Fibroblast of mammary gland (primary cell): ENCODE results near the gene LACTB.
A peak's percentile ranks its signal among the peaks of the same experiment; 100 is the strongest.

Experiments used
- DNase-seq: peaks from one replicate; pipeline ENCODE4 v3.0.0-alpha.2; 2010; ENCODE audit warnings: low read depth
- H3K4me3 ChIP-seq: 2 replicates; pipeline ENCODE4 v1.5.1; 2011; ENCODE audit warnings: low read depth, mild to moderate bottlenecking, low read length, moderate library complexity; ENCODE audit not compliant: control insufficient read depth
- CTCF ChIP-seq: conservative IDR thresholded peaks from 2 replicates; pipeline ENCODE4 v1.5.1; 2011; ENCODE audit warnings: low read depth, low read length, inconsistent platforms; ENCODE audit not compliant: control insufficient read depth, insufficient read depth

The LACTB gene

GRCh38 chr15:63121382-63122001 is at the start of gene LACTB:
Gene LACTB (plus strand): TSS chr15:63121861. CDS start chr15:63121872, 11 bp downstream.
- no peak for TF ChIP-seq CTCF
- peak; percentile 86 for DNase-seq
- peak within 1 kb of the TSS; percentile 72 for H3K4me3 ChIP-seq

GRCh38 chr15:63072023-63072650 is 49.5 kb upstream of the LACTB start:
- no peak for DNase-seq
- H3K4me3 ChIP-seq, result no peak overlapping the region
- no peak for TF ChIP-seq CTCF

GRCh38 chr15:63072809-63073277 is 48.8 kb upstream of the LACTB start:
- no peak overlapping the region for H3K4me3 ChIP-seq
- TF ChIP-seq CTCF, result no peak
- no peak for DNase-seq

- H3K4me3 ChIP-seq, result no peak overlapping the region
- no peak for DNase-seq
- no peak for TF ChIP-seq CTCF
These were observed 48.0 kb upstream of the LACTB start for GRCh38 chr15:63073497-63074172.

GRCh38 chr15:63075015-63075983 is 46.4 kb upstream of the LACTB start:
- DNase-seq, result peak; percentile 29
- no peak for TF ChIP-seq CTCF
- no peak overlapping the region for H3K4me3 ChIP-seq
